ENCODE data around the gene IL1R2. TPM values are rescaled to one million over a fixed set of nuclear protein-coding genes. Genes with fewer than 3 reads are reported as not detected.

IL1R2 gene
- total and polyA plus RNA-seq, 2 of the 13 experiments (the other 11 are each of a cell fraction or from before 2014, with no cell fraction given): 3.6 to 7.3 TPM

DNA sequence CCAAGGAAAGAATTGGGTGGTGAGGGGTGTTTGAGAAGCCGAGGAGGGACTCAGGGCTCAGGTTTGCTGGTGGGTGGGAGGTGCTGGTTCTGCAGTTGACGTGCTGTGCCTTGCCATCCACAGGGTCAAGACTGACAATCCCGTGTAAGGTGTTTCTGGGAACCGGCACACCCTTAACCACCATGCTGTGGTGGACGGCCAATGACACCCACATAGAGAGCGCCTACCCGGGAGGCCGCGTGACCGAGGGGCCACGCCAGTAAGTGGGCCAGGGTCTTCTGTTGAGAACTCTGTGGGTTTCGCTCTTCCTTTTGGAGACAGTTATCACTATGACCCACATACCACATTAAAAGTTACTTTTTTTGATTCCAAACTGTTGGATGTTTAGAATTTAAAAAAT, 32.6 kb downstream of the IL1R2 start (continued):
- TF ChIP-seq, protein P1, sequence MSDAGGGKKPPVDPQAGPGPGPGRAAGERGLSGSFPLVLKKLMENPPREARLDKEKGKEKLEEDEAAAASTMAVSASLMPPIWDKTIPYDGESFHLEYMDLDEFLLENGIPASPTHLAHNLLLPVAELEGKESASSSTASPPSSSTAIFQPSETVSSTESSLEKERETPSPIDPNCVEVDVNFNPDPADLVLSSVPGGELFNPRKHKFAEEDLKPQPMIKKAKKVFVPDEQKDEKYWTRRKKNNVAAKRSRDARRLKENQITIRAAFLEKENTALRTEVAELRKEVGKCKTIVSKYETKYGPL (CRISPR knock-in tag; IDR thresholded peaks at IDR 0.05): no peak
- TF ChIP-seq GATAD2A (CRISPR knock-in tag; IDR thresholded peaks at IDR 0.05) (no peak), ZNF775 (CRISPR knock-in tag; IDR thresholded peaks at IDR 0.05; ENCODE audit: borderline replicate concordance) (no peak), ZNF160 (CRISPR knock-in tag; IDR thresholded peaks at IDR 0.05) (no peak), MIXL1 (CRISPR knock-in tag; IDR thresholded peaks at IDR 0.05) (no peak), SRF (IDR thresholded peaks at IDR 0.05; ENCODE audit: low read depth, low read length) (no peak), ZNF580 (CRISPR knock-in tag; IDR thresholded peaks at IDR 0.05; ENCODE audit: borderline replicate concordance, low read depth) (no peak), ZNF557 (CRISPR knock-in tag; IDR thresholded peaks at IDR 0.05) (no peak), ZMAT3 (CRISPR knock-in tag; conservative IDR thresholded peaks at IDR 0.05) (no peak), ZNF768 (CRISPR knock-in tag; IDR thresholded peaks at IDR 0.05) (0 out of 2 replicates have a peak, but pooled peaks have one; percentile 21), REPIN1 (CRISPR knock-in tag; IDR thresholded peaks at IDR 0.05; ENCODE audit: borderline replicate concordance, low read depth) (no peak), ZNF616 (CRISPR knock-in tag; IDR thresholded peaks at IDR 0.05; ENCODE audit: low read depth) (no peak), ZC3H13 (CRISPR knock-in tag; IDR thresholded peaks at IDR 0.05) (no peak), CHD4 (IDR thresholded peaks at IDR 0.05; ENCODE audit: borderline replicate concordance, low read length) (no peak), CC2D1A (CRISPR knock-in tag; IDR thresholded peaks at IDR 0.05) (no peak), ATM (IDR thresholded peaks at IDR 0.05; ENCODE audit: borderline replicate concordance) (no peak), FOSL1 (CRISPR knock-in tag; IDR thresholded peaks at IDR 0.05; ENCODE audit: borderline replicate concordance) (no peak), ZNF136 (CRISPR knock-in tag; IDR thresholded peaks at IDR 0.05; ENCODE audit: low read depth) (no peak), ZNF615 (CRISPR knock-in tag; IDR thresholded peaks at IDR 0.05; ENCODE audit: borderline replicate concordance) (no peak), ZNF232 (CRISPR knock-in tag; IDR thresholded peaks at IDR 0.05; ENCODE audit: borderline replicate concordance) (no peak), NFE2L2 (IDR thresholded peaks at IDR 0.05; ENCODE audit: low read length) (no peak), SUZ12 (IDR thresholded peaks at IDR 0.05; ENCODE audit: low read depth, low read length) (no peak), GABPB1 (CRISPR knock-in tag; IDR thresholded peaks at IDR 0.05) (0 out of 2 replicates have a peak, but pooled peaks have one; percentile 20), NONO (IDR thresholded peaks at IDR 0.05) (no peak), NONO (CRISPR knock-in tag; conservative IDR thresholded peaks at IDR 0.05) (no peak), ATAD3A (CRISPR knock-in tag; IDR thresholded peaks at IDR 0.05) (no peak)
- TF ChIP-seq, protein P2, sequence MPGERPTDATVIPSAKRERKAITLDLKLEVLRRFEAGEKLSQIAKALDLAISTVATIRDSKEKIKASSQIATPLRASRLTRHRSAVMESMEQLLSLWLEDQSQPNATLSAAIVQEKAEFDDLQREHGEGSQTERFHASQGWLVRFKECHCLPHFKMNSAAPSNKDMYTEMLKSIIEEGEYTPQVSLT (CRISPR knock-in tag; IDR thresholded peaks at IDR 0.05; ENCODE audit: borderline replicate concordance, low read depth): no peak
- TF ChIP-seq, protein P3, sequence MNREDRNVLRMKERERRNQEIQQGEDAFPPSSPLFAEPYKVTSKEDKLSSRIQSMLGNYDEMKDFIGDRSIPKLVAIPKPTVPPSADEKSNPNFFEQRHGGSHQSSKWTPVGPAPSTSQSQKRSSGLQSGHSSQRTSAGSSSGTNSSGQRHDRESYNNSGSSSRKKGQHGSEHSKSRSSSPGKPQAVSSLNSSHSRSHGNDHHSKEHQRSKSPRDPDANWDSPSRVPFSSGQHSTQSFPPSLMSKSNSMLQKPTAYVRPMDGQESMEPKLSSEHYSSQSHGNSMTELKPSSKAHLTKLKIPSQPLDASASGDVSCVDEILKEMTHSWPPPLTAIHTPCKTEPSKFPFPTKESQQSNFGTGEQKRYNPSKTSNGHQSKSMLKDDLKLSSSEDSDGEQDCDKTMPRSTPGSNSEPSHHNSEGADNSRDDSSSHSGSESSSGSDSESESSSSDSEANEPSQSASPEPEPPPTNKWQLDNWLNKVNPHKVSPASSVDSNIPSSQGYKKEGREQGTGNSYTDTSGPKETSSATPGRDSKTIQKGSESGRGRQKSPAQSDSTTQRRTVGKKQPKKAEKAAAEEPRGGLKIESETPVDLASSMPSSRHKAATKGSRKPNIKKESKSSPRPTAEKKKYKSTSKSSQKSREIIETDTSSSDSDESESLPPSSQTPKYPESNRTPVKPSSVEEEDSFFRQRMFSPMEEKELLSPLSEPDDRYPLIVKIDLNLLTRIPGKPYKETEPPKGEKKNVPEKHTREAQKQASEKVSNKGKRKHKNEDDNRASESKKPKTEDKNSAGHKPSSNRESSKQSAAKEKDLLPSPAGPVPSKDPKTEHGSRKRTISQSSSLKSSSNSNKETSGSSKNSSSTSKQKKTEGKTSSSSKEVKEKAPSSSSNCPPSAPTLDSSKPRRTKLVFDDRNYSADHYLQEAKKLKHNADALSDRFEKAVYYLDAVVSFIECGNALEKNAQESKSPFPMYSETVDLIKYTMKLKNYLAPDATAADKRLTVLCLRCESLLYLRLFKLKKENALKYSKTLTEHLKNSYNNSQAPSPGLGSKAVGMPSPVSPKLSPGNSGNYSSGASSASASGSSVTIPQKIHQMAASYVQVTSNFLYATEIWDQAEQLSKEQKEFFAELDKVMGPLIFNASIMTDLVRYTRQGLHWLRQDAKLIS (CRISPR knock-in tag; IDR thresholded peaks at IDR 0.05): no peak
- TF ChIP-seq, protein P4, sequence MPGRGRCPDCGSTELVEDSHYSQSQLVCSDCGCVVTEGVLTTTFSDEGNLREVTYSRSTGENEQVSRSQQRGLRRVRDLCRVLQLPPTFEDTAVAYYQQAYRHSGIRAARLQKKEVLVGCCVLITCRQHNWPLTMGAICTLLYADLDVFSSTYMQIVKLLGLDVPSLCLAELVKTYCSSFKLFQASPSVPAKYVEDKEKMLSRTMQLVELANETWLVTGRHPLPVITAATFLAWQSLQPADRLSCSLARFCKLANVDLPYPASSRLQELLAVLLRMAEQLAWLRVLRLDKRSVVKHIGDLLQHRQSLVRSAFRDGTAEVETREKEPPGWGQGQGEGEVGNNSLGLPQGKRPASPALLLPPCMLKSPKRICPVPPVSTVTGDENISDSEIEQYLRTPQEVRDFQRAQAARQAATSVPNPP (CRISPR knock-in tag; IDR thresholded peaks at IDR 0.05): no peak
